Adipocyte (in vitro differentiated cells): ENCODE results near the gene DIAPH3.

ENCODE experiments used
- DNase-seq: peaks from one replicate; pipeline ENCODE4 v3.0.0-alpha.2; 2015; ENCODE audit warnings: low read depth
- H3K27me3 ChIP-seq: replicated peaks from 2 replicates; pipeline ENCODE4 v1.7.0; 2013; ENCODE audit warnings: mild to moderate bottlenecking, low read length, moderate library complexity; ENCODE audit not compliant: control insufficient read depth, insufficient read depth
- H3K36me3 ChIP-seq: 2 replicates; pipeline ENCODE4 v1.7.0; 2013; ENCODE audit warnings: low read length, mild to moderate bottlenecking, moderate library complexity; ENCODE audit not compliant: control insufficient read depth, insufficient read depth, severe bottlenecking
- H3K4me1 ChIP-seq: 2 replicates; pipeline ENCODE4 v1.7.0; 2013; ENCODE audit warnings: mild to moderate bottlenecking, low read length, moderate library complexity; ENCODE audit not compliant: control insufficient read depth, insufficient read depth
- H3K4me3 ChIP-seq: 2 replicates; pipeline ENCODE4 v1.7.0; 2013; ENCODE audit warnings: mild to moderate bottlenecking, low read length, moderate library complexity
- H3K9ac ChIP-seq: 2 replicates; pipeline ENCODE4 v1.7.0; 2013; ENCODE audit warnings: mild to moderate bottlenecking, low read length, moderate library complexity
- H3K9me3 ChIP-seq: 2 replicates; pipeline ENCODE4 v1.7.0; 2013; ENCODE audit warnings: mild to moderate bottlenecking, low read length, moderate library complexity; ENCODE audit not compliant: control insufficient read depth

Gene DIAPH3

DNA sequence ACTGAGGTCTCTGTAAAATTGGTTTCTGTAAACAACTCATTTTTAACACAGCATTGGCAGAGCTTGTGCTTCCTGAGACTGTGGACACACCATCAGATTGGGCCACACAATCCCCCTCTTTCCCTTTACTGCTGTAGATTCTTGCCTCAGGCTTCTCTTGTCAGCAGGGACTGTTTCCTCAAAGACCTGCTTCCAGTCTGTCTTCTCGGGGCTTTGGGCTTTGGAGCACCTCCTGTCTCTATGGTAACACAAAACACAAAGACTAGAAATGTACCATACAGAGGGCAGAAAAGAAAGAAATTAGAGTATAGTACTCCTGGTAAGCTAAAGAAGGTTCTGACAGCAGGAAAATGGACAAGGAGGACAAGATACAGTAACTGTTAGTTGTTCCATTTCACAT is 484.5 kb downstream of the DIAPH3 start:
- Histone ChIP-seq H3K4me3 (no peak overlapping the region), H3K4me1 (no peaks in the 10 kb centered on the region), H3K36me3 (no peaks in the 10 kb centered on the region), H3K9ac (no peak overlapping the region), H3K9me3 (no peaks in the 10 kb centered on the region), H3K27me3 (no peaks in the 10 kb centered on the region)
- no peak for DNase-seq

- H3K36me3 ChIP-seq = no peaks in the 10 kb centered on the region
- H3K9ac ChIP-seq = no peak overlapping the region
- H3K4me3 ChIP-seq = no peak overlapping the region
- H3K9me3 ChIP-seq = no peaks in the 10 kb centered on the region
- peaks cover under 1% of the 10 kb centered on the region for H3K4me1 ChIP-seq
- peak; percentile 80 for DNase-seq
- no peaks in the 10 kb centered on the region for H3K27me3 ChIP-seq
Measured at GRCh38 chr13:59677966-59678814, 485.5 kb downstream of the DIAPH3 start.

- Histone ChIP-seq H3K4me3 (no peak overlapping the region), H3K27me3 (no peaks in the 10 kb centered on the region), H3K36me3 (no peaks in the 10 kb centered on the region), H3K9me3 (no peaks in the 10 kb centered on the region), H3K9ac (no peak overlapping the region), H3K4me1 (peaks cover 4% of the 10 kb centered on the region)
- no peak for DNase-seq
Measured at GRCh38 chr13:59677430-59677829, 486.3 kb downstream of the DIAPH3 start.

- H3K27me3 ChIP-seq = no peaks in the 10 kb centered on the region
- no peak overlapping the region for H3K9ac ChIP-seq
- H3K4me3 ChIP-seq = no peak overlapping the region
- peaks cover 4% of the 10 kb centered on the region for H3K4me1 ChIP-seq
- DNase-seq = no peak
- no peaks in the 10 kb centered on the region for H3K9me3 ChIP-seq
- no peaks in the 10 kb centered on the region for H3K36me3 ChIP-seq
Measured at GRCh38 chr13:59674616-59675015, 489.1 kb downstream of the DIAPH3 start.

GRCh38 chr13:59673286-59673685 is 490.4 kb downstream of the DIAPH3 start:
- H3K4me1 ChIP-seq = peaks cover 4% of the 10 kb centered on the region

GRCh38 chr13:59672445-59672844 is 491.3 kb downstream of the DIAPH3 start:
- H3K9ac ChIP-seq = no peak overlapping the region
- no peak for DNase-seq
- no peaks in the 10 kb centered on the region for H3K27me3 ChIP-seq
- H3K4me1 ChIP-seq = peaks cover 4% of the 10 kb centered on the region
- H3K9me3 ChIP-seq = no peaks in the 10 kb centered on the region
- H3K4me3 ChIP-seq = no peak overlapping the region
- no peaks in the 10 kb centered on the region for H3K36me3 ChIP-seq

More at GRCh38 chr13:59673286-59673685, 490.4 kb downstream of the DIAPH3 start:
- DNase-seq = peak; percentile 41
- no peak overlapping the region for H3K4me3 ChIP-seq
- H3K27me3 ChIP-seq = no peaks in the 10 kb centered on the region
- H3K9ac ChIP-seq = no peak overlapping the region
- H3K9me3 ChIP-seq = no peaks in the 10 kb centered on the region
- no peaks in the 10 kb centered on the region for H3K36me3 ChIP-seq

- no peak overlapping the region for H3K9ac ChIP-seq
- no peak for DNase-seq
- H3K9me3 ChIP-seq = no peaks in the 10 kb centered on the region
- H3K4me1 ChIP-seq = peaks cover 4% of the 10 kb centered on the region
- no peaks in the 10 kb centered on the region for H3K36me3 ChIP-seq
- no peak overlapping the region for H3K4me3 ChIP-seq
- H3K27me3 ChIP-seq = no peaks in the 10 kb centered on the region
Measured at GRCh38 chr13:59671881-59672280, 491.8 kb downstream of the DIAPH3 start.

GRCh38 chr13:59666504-59666903 is 497.2 kb downstream of the DIAPH3 start:
- no peaks in the 10 kb centered on the region for H3K9me3 ChIP-seq
- H3K36me3 ChIP-seq = no peaks in the 10 kb centered on the region
- peak overlapping the region; percentile 31 for H3K9ac ChIP-seq
- H3K4me1 ChIP-seq = peaks cover 3% of the 10 kb centered on the region
- no peaks in the 10 kb centered on the region for H3K27me3 ChIP-seq
- no peak for DNase-seq
- peak overlapping the region; percentile 52 for H3K4me3 ChIP-seq

DNA sequence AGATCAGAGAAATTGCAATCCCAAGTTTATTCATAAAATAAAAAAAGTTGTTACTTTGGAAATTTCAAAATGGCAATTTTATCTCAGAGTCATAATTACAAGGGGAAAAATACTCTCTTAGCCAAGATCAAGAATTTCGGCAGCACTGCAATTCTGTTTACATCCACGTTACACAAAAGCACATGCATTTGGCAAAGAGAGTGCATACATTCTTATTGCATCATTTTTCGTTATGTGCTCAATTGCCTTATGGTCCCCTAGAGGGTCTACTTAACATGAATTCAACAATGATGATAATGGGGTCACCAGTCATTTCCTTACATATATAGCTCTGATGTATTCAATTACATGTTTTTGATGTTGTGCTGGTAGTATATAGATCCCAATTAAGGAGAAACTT is 498.0 kb downstream of the DIAPH3 start:
- Histone ChIP-seq H3K36me3 (no peaks in the 10 kb centered on the region), H3K9me3 (no peaks in the 10 kb centered on the region), H3K9ac (no peak overlapping the region), H3K4me3 (no peak overlapping the region), H3K4me1 (peaks cover 3% of the 10 kb centered on the region), H3K27me3 (no peaks in the 10 kb centered on the region)
- DNase-seq = no peak

DNA sequence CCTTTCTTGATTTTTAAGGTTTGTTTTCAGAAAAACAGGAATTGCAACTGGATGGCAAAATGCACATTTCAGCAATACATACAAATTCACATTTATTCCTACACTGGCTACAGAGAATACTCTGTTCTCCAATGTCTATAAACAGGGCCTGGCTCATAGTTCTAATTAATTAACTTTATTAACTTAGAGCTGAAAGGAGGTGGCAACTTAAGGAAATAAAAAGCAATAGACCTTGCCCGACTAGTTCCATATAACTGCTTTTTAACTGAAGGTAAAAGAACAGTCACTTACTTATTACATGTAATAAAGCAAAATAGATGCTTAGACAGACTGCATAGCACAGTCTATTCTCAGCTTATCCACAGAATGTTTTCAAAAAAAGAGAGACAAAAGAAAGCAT is 498.5 kb downstream of the DIAPH3 start:
- Histone ChIP-seq H3K27me3 (no peaks in the 10 kb centered on the region), H3K9ac (no peak overlapping the region), H3K36me3 (no peaks in the 10 kb centered on the region), H3K4me1 (peaks cover 3% of the 10 kb centered on the region), H3K4me3 (no peak overlapping the region), H3K9me3 (no peaks in the 10 kb centered on the region)
- no peak for DNase-seq

DNA sequence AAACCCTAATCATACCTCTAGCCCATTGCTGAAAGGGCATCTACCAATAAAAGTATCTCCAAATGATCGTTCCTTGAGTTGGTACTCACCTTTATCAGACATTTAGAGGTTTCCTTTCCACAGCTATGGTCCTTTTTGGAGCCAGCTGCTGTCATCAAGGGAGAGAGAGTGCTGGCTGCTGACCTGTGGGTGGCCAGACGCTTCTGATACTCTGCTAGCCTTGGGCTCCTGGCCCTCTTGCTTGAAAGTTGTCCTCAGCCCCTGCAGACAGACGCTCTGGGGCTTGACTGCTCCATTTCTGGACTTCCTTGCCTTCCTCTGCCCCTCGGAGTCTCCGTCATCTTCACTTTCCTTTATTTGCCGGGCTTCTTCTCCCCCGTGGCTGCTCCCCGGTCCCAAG is 499.1 kb downstream of the DIAPH3 start:
- H3K36me3 ChIP-seq = no peaks in the 10 kb centered on the region
- H3K9me3 ChIP-seq = no peaks in the 10 kb centered on the region
- no peak overlapping the region for H3K9ac ChIP-seq
- no peak overlapping the region for H3K4me3 ChIP-seq
- no peak for DNase-seq
- peaks cover 3% of the 10 kb centered on the region for H3K4me1 ChIP-seq
- no peaks in the 10 kb centered on the region for H3K27me3 ChIP-seq

DNA sequence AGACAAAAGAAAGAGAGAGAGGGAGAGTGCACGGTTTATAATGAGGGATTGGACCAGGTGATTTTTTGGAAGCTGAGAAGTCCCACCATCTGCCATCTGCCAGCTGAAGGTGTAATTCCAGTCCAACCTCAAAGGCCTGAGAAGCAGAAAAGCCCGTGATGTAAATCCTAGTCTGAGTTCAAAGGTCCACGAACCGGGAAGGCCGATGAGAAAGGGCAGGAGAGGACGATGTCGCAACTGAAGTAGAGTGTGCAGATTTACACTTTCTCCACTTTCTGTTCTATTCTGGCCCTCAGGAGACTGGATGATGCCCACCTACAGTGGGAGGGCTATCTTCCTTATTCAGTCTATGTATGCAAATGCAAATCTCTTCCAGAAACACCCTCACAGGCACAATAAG is 500.0 kb downstream of the DIAPH3 start:
- DNase-seq = no peak
- H3K9me3 ChIP-seq = no peaks in the 10 kb centered on the region
- H3K4me3 ChIP-seq = no peak overlapping the region
- H3K27me3 ChIP-seq = no peaks in the 10 kb centered on the region
- peaks cover 3% of the 10 kb centered on the region for H3K4me1 ChIP-seq
- no peak overlapping the region for H3K9ac ChIP-seq
- H3K36me3 ChIP-seq = no peaks in the 10 kb centered on the region
